ENCODE data around the gene MYZAP.

DNA sequence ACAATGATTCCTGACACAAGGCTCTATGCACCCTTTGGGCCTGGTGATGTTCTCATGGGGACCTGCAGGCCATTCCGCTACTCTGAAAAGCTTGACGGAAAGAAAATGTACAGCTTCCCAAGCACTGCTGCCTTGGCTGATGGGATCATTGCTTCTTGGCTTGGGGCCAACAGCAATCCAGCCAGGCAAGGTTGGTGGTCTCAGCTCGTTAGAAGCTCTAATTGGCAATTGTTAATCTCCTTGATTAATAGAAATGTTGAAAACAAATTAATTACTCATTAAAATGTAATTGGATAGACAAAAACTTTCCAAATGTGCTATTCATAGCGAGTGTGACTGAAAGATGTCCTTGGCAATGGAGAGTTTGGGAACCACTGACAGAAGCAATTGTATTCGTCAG is 16.3 kb upstream of the MYZAP start:
- TF ChIP-seq, protein P1, sequence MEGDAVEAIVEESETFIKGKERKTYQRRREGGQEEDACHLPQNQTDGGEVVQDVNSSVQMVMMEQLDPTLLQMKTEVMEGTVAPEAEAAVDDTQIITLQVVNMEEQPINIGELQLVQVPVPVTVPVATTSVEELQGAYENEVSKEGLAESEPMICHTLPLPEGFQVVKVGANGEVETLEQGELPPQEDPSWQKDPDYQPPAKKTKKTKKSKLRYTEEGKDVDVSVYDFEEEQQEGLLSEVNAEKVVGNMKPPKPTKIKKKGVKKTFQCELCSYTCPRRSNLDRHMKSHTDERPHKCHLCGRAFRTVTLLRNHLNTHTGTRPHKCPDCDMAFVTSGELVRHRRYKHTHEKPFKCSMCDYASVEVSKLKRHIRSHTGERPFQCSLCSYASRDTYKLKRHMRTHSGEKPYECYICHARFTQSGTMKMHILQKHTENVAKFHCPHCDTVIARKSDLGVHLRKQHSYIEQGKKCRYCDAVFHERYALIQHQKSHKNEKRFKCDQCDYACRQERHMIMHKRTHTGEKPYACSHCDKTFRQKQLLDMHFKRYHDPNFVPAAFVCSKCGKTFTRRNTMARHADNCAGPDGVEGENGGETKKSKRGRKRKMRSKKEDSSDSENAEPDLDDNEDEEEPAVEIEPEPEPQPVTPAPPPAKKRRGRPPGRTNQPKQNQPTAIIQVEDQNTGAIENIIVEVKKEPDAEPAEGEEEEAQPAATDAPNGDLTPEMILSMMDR (IDR thresholded peaks at IDR 0.05), result no peak
- no peak for TF ChIP-seq RFX5 (IDR thresholded peaks at IDR 0.05; ENCODE audit: low read length)
- no peak for TF ChIP-seq SMC3 (IDR thresholded peaks at IDR 0.05; ENCODE audit: low read depth, low read length)
- no peak for TF ChIP-seq RAD21 (IDR thresholded peaks at IDR 0.05; ENCODE audit: low read length)
- TF ChIP-seq, protein P2, sequence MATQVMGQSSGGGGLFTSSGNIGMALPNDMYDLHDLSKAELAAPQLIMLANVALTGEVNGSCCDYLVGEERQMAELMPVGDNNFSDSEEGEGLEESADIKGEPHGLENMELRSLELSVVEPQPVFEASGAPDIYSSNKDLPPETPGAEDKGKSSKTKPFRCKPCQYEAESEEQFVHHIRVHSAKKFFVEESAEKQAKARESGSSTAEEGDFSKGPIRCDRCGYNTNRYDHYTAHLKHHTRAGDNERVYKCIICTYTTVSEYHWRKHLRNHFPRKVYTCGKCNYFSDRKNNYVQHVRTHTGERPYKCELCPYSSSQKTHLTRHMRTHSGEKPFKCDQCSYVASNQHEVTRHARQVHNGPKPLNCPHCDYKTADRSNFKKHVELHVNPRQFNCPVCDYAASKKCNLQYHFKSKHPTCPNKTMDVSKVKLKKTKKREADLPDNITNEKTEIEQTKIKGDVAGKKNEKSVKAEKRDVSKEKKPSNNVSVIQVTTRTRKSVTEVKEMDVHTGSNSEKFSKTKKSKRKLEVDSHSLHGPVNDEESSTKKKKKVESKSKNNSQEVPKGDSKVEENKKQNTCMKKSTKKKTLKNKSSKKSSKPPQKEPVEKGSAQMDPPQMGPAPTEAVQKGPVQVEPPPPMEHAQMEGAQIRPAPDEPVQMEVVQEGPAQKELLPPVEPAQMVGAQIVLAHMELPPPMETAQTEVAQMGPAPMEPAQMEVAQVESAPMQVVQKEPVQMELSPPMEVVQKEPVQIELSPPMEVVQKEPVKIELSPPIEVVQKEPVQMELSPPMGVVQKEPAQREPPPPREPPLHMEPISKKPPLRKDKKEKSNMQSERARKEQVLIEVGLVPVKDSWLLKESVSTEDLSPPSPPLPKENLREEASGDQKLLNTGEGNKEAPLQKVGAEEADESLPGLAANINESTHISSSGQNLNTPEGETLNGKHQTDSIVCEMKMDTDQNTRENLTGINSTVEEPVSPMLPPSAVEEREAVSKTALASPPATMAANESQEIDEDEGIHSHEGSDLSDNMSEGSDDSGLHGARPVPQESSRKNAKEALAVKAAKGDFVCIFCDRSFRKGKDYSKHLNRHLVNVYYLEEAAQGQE (IDR thresholded peaks at IDR 0.05; ENCODE audit: low read depth, low read length), result no peak
- TF ChIP-seq EZH2phosphoT487 (IDR thresholded peaks at IDR 0.05; ENCODE audit: borderline replicate concordance, low read depth), result no peak
- no peak for TF ChIP-seq GABPA (IDR thresholded peaks at IDR 0.05; ENCODE audit: low read depth)
- TF ChIP-seq YY1 (IDR thresholded peaks at IDR 0.05; ENCODE audit: low read depth), result no peak
- no peak for TF ChIP-seq JUND (IDR thresholded peaks at IDR 0.05)
- no peak for TF ChIP-seq FOSL2 (IDR thresholded peaks at IDR 0.05; ENCODE audit: borderline replicate concordance, low read depth)
- TF ChIP-seq FOXM1 (IDR thresholded peaks at IDR 0.05; ENCODE audit: low read depth), result no peak

All from SK-N-SH (cell line).